ENCODE data around the gene TMEM229A. TPM values are rescaled to one million over a fixed set of nuclear protein-coding genes. Genes with fewer than 3 reads are reported as not detected.
"Not testable (repeated sequence)": the region's sequence is repeated elsewhere in the genome, so short reads cannot be mapped to it uniquely, and the experiment has no call there.

TMEM229A gene
- not detected for total RNA-seq

DNA sequence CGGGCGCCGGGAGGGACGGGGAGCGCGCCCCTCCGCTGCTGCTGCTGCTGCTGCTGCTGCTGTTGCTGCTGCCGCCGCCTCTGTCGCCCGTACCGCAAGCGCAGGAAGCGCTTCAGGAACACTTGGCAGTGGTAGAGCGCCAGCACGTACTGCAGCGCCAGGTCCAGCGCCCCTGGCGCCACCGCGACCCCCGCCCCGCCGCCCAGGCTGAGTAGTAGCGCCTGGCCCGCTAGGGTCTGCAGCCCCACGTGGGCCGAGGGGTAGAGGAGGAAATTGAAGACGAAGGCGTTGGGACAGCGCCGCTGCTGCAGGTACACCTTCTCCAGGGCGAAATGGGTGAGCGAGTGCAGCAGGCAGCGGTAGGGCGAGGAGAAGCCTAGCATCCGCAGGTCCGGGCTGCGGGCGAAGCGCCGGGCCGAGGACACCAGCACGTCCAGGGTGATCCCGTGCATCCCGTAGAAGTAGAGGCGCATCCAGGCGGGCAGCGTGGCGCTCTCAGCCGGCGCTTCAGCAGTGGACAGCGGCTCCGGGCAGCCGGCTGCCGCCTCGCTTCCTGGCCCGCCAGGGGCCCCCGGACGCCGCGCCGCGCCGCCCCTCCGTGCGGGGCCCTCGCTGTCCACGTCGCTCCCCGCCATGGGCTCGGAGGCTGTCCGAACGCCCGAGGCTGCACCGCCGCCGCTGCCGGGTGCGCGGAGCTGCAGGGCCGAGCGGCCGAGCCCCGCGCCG, at the start of gene TMEM229A:
Gene TMEM229A, minus strand, starts transcription at position 699 of the 726 bp plus-strand sequence. Its CDS starts 64 bp downstream, at position 635.
- Mint-ChIP-seq H3K9me3 (no peaks in the 10 kb centered on the region), H3K4me3 (peak within 1 kb of the TSS; percentile 65), H3K36me3 (no peaks in the 10 kb centered on the region), H3K27me3 (peaks cover 65% of the 10 kb centered on the region), H3K4me1 (peaks cover 5% of the 10 kb centered on the region), H3K27ac (no peak within 1 kb of the TSS)
- DNase-seq, result no peak

DNA sequence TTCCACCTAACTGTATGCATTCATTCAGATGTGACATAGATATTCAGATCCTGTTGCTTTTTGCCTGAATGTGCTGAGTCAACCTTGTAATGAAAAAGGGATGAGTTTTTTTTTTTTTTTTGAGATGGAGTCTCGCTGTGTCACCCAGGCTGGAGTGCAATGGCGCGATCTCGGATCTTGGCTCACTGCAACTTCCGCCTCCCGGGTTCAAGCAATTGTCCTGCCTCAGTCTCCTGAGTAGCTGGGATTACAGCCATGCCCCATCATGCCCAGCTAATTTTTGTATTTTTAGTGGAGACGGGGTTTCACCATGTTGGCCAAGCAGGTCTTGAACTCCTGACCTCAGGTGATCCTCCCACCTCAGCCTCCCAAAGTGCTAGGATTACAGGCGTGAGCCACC, 49.4 kb upstream of the TMEM229A start:
- H3K27me3 Mint-ChIP-seq, DNase-seq, H3K4me3 Mint-ChIP-seq, H3K4me1 Mint-ChIP-seq, H3K36me3 Mint-ChIP-seq, H3K27ac Mint-ChIP-seq, H3K9me3 Mint-ChIP-seq: not testable (repeated sequence)

DNA sequence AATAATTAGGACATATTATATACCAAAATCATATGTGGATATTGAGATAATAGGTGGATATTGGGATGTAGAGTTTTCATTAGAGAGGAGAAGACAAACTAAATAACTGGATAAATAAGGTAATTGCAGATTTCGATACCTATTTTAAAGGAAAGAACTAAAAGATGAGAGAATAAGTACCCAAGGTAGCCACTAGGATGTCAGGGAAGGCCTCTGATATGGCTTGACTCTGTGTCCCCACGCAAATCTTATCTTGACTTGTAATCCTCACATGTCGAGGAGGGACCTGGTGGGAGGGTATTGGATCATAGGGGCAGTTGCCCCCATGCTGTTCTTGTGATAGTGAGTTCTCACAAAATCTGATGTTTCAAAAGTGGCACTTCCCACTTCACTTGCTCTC, 44.7 kb upstream of the TMEM229A start:
- no peaks in the 10 kb centered on the region for H3K4me1 Mint-ChIP-seq
- H3K36me3 Mint-ChIP-seq, result no peaks in the 10 kb centered on the region
- H3K27me3 Mint-ChIP-seq, result no peaks in the 10 kb centered on the region
- no peak for DNase-seq
- no peaks in the 10 kb centered on the region for H3K9me3 Mint-ChIP-seq
- no peak overlapping the region for H3K27ac Mint-ChIP-seq
- no peak overlapping the region for H3K4me3 Mint-ChIP-seq

DNA sequence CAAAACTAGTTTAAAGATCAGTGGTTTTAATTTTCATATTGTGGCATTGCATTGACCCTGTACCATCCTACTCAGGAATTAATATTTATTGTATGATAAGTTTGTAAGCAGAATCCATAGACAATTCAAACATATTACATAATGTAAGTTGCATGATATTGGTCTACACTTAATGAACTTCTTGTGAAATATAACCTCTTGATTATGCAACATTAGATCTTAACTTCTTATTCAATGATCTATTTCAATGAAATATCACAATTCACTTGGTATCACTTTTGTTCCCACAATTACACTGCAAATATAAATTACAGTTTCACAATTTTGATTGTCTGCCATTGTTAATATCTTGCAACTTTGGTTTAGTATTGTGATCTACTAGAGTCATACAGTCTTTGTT, 44.0 kb upstream of the TMEM229A start:
- no peak overlapping the region for H3K4me3 Mint-ChIP-seq

DNA sequence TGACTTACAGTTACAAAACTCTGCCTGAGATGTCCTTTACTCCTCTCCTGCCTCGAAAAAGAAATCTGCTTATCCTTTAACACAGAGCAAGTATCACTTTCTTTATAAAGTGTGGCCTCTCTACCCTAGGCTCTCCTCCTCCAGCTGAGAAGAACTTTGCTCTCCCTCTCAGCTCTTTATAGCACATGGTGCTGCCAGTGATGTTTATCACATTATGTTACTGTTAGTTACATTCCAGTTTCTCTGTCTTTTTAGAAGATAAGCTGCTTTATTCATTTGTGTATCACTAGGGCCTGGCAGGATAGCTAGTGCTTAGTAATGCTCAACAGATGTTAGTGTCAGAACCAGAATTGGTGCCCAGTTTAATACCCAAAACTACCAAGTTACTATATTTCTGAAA, 41.1 kb upstream of the TMEM229A start:
- Mint-ChIP-seq H3K4me3 (no peak overlapping the region), H3K9me3 (no peaks in the 10 kb centered on the region), H3K36me3 (no peaks in the 10 kb centered on the region), H3K27me3 (no peaks in the 10 kb centered on the region), H3K27ac (no peak overlapping the region), H3K4me1 (no peaks in the 10 kb centered on the region)
- no peak for DNase-seq

More for the DNA sequence above, 44.0 kb upstream of the TMEM229A start:
- no peak for DNase-seq
- Mint-ChIP-seq H3K4me1 (no peaks in the 10 kb centered on the region), H3K27me3 (no peaks in the 10 kb centered on the region), H3K27ac (no peak overlapping the region), H3K9me3 (no peaks in the 10 kb centered on the region), H3K36me3 (no peaks in the 10 kb centered on the region)

DNA sequence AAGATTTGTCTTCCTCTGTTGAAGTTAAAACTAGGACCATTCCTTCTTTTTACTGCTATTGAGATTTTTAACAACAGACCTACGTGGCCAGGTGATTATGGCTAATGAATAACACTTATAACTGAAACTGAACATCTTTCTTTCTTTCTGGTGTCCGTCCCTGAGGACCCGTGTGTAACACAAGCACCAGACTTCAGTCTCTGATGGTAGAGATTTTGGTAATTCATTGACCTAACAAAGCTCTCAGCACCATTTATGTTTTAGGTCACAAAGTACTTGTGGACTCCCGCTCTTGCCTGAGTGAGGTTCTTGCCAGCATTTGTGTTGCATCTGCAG, 40.4 kb upstream of the TMEM229A start:
- Mint-ChIP-seq H3K4me3 (no peak overlapping the region), H3K9me3 (no peaks in the 10 kb centered on the region)

DNA sequence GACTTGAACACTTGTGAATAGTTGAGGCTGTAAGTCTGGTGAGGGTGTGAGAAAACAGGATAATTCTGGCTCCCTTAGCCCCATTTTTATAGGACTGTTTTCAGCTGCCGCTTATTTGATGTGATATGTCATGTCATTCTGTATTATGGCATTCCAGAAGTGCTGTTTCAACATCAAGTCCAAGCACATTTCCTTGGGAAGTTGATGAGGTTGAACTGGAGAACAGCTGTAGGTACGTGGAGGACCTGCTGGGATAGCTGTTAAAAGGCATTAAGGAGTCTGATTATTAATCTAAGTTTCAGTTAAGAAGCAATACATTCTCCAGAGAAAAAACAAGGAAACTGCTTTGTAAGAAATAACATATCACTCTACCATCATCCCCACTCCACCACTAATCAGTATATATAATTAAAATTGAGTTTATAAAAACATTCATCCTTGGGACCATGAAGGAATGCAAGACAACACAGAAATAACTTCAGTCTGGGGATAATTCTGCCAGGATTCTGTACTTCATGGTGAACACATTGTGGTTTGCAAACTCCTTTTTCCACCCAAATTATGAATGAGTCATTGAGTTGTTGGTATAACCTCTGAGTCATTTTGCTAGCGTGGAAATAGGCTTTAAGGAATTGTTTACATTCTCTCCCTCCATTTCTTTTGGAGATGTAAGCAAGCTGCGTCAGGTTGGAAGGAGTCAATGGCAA, 39.9 kb upstream of the TMEM229A start:
- no peaks in the 10 kb centered on the region for H3K4me1 Mint-ChIP-seq
- H3K27me3 Mint-ChIP-seq, result no peaks in the 10 kb centered on the region
- no peaks in the 10 kb centered on the region for H3K36me3 Mint-ChIP-seq
- no peak overlapping the region for H3K27ac Mint-ChIP-seq
- no peaks in the 10 kb centered on the region for H3K9me3 Mint-ChIP-seq
- no peak for DNase-seq
- H3K4me3 Mint-ChIP-seq, result no peak overlapping the region

More for the DNA sequence above, 40.4 kb upstream of the TMEM229A start:
- Mint-ChIP-seq H3K36me3 (no peaks in the 10 kb centered on the region), H3K27ac (no peak overlapping the region), H3K27me3 (no peaks in the 10 kb centered on the region), H3K4me1 (no peaks in the 10 kb centered on the region)
- DNase-seq, result no peak

DNA sequence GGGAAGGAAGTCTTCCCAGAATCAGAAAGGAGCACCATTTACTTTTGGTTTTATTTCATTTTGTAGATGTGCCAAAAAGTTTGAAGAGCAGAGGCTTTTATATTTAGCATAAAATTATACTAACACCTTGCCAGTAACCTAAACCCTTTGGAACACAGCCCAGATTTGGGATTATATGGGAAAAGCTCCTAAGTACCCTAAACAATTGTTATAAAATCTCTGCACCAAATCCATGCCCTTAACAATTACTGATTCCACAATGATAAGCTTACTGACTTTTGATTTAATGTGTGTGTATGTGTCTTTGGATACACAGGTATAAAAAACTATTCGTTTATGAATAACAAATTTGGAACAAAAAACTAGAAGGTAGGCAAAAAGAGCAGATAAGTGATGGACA, 39.0 kb upstream of the TMEM229A start:
- no peak overlapping the region for H3K27ac Mint-ChIP-seq
- no peak overlapping the region for H3K4me3 Mint-ChIP-seq
- H3K4me1 Mint-ChIP-seq, result no peaks in the 10 kb centered on the region
- no peaks in the 10 kb centered on the region for H3K9me3 Mint-ChIP-seq
- H3K27me3 Mint-ChIP-seq, result no peaks in the 10 kb centered on the region
- H3K36me3 Mint-ChIP-seq, result no peaks in the 10 kb centered on the region
- no peak for DNase-seq

DNA sequence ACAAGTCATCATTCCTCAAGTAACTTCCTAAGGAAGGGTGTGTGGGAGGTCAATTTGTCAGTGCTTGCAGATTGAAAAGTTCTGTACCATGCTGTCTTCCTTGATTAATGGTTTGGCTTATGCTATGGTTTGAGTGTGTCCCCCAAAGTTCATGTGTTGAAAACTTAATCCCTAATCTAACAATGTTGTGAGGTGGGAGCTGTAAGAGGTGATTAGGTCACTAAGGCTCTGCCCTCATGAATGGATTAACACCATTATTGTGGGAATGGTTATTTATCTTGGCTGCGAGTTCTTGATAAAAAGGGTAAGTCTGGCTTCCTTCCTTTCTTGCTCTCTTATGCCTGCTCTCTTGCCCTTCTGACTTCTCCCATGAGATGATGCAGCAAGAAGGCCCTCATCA, 29.3 kb upstream of the TMEM229A start:
- no peaks in the 10 kb centered on the region for H3K4me1 Mint-ChIP-seq
- no peaks in the 10 kb centered on the region for H3K9me3 Mint-ChIP-seq
- no peaks in the 10 kb centered on the region for H3K36me3 Mint-ChIP-seq
- H3K27ac Mint-ChIP-seq, result no peak overlapping the region
- H3K27me3 Mint-ChIP-seq, result no peaks in the 10 kb centered on the region
- H3K4me3 Mint-ChIP-seq, result no peak overlapping the region
- no peak for DNase-seq

DNA sequence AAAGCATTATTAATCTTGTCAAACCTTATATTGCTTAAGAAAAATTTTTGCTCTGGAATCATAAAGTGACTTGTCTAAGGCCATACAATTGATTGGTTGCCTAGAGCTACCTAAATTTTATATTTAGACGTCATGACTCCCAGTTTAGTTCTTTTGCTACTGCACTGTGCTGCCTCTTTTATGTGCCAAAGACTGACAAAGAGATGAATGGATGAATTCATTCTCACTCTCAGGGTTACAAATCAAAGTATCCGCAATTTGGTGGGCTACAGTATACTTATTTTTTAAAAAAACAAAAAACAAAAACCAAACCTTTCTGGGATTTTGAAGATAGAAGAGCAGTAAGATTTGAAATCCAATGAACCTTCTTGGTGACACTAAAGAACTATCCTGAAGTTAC, 27.7 kb upstream of the TMEM229A start:
- DNase-seq, result no peak
- H3K9me3 Mint-ChIP-seq, result no peaks in the 10 kb centered on the region
- H3K27ac Mint-ChIP-seq, result no peak overlapping the region
- no peaks in the 10 kb centered on the region for H3K27me3 Mint-ChIP-seq
- no peaks in the 10 kb centered on the region for H3K4me1 Mint-ChIP-seq
- H3K36me3 Mint-ChIP-seq, result no peaks in the 10 kb centered on the region
- H3K4me3 Mint-ChIP-seq, result no peak overlapping the region

DNA sequence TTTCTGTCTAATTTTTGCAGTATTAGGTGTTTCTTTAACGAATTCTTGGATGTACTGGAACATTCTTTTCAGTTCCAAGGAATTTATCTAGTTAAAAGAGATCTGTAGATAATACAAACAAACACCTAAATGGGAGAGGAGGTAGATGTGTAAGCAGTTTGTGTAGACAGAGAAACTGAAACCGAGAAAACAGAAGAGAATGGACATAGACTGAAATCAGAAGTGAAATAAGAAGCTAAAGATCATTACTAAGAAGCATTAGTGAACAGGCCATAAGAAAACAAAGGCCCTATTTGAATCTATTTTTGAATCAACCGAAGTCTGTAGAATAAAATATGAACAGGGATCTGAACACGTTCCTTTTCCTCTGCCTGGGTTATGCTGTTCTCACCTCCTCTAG, 26.5 kb upstream of the TMEM229A start:
- Mint-ChIP-seq H3K36me3 (no peaks in the 10 kb centered on the region), H3K4me3 (no peak overlapping the region), H3K27me3 (no peaks in the 10 kb centered on the region), H3K27ac (no peak overlapping the region), H3K9me3 (no peaks in the 10 kb centered on the region), H3K4me1 (no peaks in the 10 kb centered on the region)
- no peak for DNase-seq

DNA sequence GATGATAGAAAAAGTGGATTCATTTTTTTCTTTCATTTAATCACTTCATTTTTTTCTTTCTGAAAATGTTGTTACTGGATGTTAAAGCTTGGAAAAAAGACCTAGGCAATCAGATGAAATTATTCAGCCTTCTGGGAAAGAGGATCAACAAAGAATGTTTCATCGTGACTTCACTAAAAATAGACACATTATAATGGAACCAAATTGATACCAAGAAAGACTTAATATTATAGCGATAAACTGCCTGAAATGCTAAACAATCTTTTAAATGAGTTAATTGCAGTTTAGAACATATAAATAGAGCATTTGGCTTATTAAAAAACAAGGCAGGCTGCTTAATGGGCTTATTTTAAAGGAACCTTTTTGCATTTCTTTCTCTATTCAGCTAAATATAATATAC, 25.6 kb upstream of the TMEM229A start:
- Mint-ChIP-seq H3K4me3 (no peak overlapping the region), H3K27me3 (no peaks in the 10 kb centered on the region), H3K9me3 (no peaks in the 10 kb centered on the region), H3K27ac (no peak overlapping the region), H3K4me1 (no peaks in the 10 kb centered on the region), H3K36me3 (no peaks in the 10 kb centered on the region)
- no peak for DNase-seq

DNA sequence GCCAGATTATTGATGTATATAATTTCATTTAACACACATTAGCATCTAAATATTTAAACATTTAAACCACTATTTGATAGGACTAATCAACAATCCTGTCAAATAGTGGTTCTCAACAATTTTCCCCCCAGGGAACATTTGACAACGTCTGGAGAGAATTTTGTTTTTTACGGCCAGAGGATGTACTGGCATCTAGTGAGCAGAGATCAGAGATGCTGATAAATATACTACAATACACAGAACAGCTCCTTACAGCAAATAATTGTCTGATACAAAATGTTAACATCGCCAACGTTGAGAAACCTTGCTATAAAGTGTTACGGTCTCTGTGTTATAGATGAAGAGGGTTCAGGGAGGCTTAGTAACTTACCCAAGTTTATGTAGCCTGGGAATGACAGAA, 25.0 kb upstream of the TMEM229A start:
- H3K4me3 Mint-ChIP-seq, result no peak overlapping the region
- H3K27ac Mint-ChIP-seq, result no peak overlapping the region
- no peaks in the 10 kb centered on the region for H3K4me1 Mint-ChIP-seq
- H3K36me3 Mint-ChIP-seq, result no peaks in the 10 kb centered on the region
- H3K27me3 Mint-ChIP-seq, result no peaks in the 10 kb centered on the region
- no peak for DNase-seq
- no peaks in the 10 kb centered on the region for H3K9me3 Mint-ChIP-seq

DNA sequence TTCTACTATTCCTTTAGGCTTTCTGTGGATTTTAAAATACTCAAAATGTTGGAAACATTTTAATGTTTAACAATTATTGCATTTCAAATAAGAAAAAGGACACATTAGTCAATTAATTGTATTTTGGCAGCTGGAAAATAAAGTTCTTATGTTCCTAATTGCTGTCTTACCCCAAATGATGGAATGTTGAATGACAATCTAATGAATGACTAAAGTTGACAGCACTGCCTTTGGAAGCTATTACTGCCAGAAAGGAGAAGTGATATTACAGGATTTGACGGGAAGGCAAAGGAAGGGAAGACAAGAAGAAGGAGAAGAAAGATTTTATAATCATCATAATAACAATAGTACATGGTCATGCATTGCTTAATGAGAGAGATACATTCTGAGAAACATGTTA, 23.4 kb upstream of the TMEM229A start:
- no peak for DNase-seq
- Mint-ChIP-seq H3K27ac (no peak overlapping the region), H3K27me3 (no peaks in the 10 kb centered on the region), H3K36me3 (no peaks in the 10 kb centered on the region), H3K4me1 (no peaks in the 10 kb centered on the region), H3K4me3 (no peak overlapping the region), H3K9me3 (no peaks in the 10 kb centered on the region)

DNA sequence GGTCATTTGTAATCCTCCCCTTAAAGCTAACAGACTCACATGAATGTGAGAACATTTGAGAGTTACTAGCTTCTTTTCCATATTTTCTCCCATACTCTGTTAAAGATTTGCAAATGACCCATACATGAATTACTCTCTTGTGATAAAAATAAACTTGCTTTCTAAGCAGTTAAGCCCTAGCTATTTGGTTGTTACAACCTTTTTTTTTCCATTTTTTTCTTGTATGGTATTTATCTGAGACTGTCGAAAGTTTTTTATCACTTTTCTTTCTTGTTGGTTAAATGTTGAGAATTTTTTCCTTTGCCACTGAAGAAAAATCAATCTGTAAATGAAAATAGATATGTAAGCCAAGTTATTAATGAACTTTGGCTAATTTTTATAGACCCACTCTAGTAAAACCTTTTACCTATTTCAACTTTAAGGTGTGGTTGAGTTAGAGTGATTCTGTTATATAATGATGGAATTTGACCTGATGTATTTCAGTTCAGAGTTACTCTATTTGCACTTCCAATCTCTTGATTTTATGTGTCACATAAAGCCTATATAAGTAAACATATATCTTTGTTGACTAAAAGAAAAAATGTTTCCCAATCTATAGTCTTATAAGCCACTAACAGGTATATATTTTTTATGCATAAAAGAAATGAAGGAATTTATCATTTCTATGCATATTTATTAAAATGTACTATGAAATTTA, 19.0 kb upstream of the TMEM229A start:
- Mint-ChIP-seq H3K4me1 (no peaks in the 10 kb centered on the region), H3K27me3 (no peaks in the 10 kb centered on the region), H3K4me3 (no peak overlapping the region), H3K9me3 (no peaks in the 10 kb centered on the region), H3K27ac (no peak overlapping the region), H3K36me3 (no peaks in the 10 kb centered on the region)
- DNase-seq, result no peak

DNA sequence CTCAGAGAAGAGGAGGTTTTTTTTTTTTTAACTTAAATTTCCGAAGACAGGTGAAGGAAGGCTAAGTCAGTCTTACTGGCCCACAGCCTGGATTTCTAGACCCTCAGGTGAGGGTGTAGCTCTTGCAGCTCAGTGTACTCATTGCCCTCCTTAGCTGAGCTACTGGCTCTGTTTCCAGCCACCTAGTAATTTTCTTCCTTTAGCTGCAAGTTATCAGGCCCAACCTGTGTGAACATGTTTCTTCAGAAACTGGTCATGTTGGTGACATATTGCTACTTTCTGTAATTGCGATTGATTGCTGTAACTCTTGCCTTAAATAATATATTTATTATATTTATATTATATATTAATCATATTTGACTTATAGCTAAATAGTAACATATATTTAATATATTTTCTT, 10.0 kb upstream of the TMEM229A start:
- Mint-ChIP-seq H3K27me3 (peaks cover 6% of the 10 kb centered on the region), H3K4me3 (no peak overlapping the region), H3K9me3 (no peaks in the 10 kb centered on the region), H3K36me3 (no peaks in the 10 kb centered on the region), H3K27ac (no peak overlapping the region), H3K4me1 (no peaks in the 10 kb centered on the region)
- no peak for DNase-seq
